GM21423 (cell line): Measurements from ENCODE around the gene FASTKD1.
"Not testable (repeated sequence)": the region's sequence is repeated elsewhere in the genome, so short reads cannot be mapped to it uniquely, and the experiment has no call there.

Experiments
- ATAC-seq: cut with Tn5 transposase; IDR thresholded peaks from one replicate; pipeline ENCODE4 v1.9.1; 2021; ENCODE audit warnings: mild to moderate bottlenecking, moderate library complexity; ENCODE audit not compliant: unreplicated experiment

Gene FASTKD1

DNA sequence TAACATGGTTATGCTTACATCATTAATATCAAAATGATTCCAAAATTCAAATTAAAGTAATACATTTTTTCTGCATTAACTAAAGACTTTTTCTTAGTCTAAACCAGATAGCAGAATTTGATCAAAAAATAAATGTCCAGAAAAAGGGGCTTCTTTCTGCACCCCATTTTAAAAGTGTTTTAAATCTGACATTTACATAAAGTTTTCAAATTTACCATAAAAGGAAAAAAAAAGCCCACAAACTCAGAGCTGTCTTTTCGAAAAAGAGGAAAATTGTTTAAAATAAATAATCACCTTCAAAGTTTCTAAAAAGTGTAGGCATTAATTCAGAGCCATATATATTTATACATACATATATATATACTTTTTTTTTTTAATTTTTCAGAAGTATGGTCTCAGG, 1.5 kb downstream of the FASTKD1 start:
- no peak for ATAC-seq

DNA sequence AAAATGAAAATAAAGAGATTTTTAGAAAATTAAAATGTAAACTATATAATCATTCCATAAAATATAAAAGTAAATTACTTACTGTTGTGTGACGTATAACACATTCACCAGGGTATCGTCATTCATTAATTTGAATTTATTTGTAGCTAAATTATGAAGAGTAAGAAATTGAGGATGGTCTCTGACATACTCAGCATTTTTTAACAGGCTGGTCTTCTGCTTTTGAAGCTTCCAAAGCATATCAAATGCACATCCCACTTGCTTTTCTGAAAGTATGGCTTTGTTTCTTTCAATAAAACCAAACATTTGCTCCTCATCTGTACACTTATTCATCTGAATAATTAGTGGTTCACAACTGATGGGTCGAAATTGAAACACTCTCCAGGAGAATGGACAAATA, 2.1 kb downstream of the FASTKD1 start:
- ATAC-seq, result no peak

DNA sequence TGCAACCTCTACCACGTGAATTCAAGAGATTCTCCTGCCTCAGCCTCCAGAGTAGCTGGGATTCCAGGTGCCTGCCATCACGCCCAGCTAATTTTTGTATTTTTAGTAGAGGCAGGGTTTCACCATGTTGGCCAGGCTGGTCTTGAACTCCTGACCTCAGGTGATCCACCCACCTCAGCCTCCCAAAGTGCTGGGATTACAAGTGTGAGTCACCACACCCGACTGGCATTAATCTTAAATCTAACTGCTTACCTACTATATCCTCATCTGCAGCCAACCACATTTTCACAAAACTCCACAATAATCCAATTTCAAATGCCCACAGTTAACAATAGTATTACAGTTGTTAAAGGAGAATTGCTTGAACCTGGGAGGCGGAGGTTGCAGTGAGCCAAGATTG, 2.9 kb downstream of the FASTKD1 start:
- ATAC-seq, result not testable (repeated sequence)

DNA sequence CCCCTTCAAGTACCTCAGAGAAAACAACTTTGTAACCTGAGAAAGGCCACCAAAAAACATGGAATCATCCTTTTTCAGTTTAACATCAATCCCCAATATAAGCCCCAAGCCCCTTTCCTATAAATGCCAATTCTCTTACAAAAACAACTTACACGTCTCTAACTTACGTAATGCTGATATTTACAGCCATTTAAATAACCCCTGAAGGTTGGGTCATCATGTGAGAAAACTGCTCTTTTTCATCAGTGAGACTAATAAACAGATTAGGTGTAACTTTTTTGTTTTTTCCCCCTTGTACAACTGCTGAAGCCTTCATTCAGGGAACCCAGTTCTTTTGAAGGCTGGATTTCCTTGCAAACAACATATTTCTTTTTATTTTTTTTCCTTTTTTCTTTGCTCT, 3.7 kb downstream of the FASTKD1 start:
- no peak for ATAC-seq

DNA sequence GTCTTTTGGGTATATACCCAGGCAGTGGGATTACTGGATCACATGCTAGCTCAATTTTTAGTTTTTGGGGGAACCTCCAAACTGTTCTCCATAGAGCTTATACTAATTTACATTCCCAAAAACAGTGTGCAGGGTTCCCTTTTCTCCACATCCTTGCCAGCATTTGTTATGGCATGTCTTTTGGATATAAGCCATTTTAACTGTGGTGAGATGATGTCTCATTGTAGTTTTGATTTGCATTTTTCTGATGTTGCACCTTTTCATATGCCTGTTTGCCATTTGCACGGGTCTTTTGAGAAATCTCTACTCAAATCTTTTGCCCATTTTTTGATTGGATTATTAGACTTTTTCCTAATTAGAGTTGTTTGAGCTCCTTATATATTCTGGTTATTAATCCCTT, 8.0 kb downstream of the FASTKD1 start:
- no peak for ATAC-seq

DNA sequence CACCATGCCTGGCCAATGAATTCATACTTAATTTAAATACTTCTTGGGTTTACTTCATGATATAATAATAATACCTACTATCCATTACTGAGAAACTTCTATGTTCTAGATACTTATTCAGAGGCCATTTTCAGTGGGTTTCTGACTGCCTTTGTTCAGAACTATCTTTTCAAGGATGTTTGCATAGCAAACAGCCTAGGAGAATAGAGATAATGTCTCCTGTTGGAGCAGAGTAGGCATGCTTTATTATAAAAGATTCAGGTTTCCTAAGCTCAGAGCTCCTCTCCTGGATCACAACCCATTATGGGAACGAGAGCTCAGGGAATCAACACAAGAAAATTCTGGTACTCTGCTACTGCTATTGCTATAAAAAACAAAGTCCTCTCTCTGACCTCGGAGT, 11.1 kb downstream of the FASTKD1 start:
- no peak for ATAC-seq

DNA sequence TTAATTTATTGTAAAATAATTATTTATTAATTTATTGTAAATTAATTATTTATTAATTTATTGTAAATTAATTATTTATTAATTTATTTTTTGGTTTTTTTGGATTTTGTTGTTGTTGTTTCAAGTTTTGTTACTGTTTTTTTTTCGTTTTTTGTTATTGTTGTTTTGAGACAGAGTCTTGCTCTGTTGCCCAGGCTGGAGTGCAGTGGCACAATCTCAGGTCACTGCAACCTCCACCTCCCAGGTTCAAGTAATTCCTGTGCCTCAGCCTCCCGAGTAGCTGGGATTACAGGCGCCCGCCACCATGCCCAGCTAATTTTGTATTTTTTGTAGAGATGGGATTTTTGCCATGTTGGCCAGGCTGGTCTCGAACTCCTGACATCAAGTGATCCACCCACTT, 11.6 kb downstream of the FASTKD1 start:
- not testable (repeated sequence) for ATAC-seq

DNA sequence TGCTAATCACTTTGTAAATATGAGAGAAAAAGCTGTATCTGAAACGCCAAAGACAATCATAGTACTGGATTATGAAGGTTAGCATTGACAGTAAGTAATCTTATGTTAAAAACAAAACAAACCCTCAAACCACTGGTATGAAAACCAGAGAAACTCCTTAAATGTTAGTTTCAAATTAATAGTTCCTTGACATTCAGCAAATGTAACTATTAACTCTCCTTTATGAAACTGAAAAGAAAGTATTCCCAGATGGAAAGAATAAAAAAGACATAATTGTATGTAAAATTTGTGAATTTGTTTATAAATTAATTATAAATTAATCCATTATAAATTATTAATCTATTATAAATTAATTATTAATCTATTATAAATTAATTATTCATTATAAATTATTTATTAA, 12.3 kb downstream of the FASTKD1 start:
- ATAC-seq, result no peak

DNA sequence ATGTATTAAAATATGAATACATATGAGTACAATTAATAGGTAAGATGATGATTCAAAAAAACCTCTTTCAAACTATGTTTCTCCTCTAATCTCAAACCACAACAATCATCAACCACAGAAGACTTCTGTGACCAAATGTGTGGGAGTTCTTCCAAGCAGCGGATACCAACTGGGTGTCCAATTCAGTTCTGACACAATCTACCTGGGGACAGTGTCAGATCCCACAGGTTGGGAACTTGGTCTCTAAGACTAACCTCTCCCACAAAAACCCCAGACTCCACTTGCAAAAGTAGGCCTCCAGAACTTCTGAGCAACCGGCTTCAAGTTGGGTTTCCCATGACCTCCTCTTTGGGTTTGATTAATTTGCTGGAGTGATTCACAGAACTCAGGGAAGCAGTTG, 26.9 kb downstream of the FASTKD1 start:
- ATAC-seq, result no peak

DNA sequence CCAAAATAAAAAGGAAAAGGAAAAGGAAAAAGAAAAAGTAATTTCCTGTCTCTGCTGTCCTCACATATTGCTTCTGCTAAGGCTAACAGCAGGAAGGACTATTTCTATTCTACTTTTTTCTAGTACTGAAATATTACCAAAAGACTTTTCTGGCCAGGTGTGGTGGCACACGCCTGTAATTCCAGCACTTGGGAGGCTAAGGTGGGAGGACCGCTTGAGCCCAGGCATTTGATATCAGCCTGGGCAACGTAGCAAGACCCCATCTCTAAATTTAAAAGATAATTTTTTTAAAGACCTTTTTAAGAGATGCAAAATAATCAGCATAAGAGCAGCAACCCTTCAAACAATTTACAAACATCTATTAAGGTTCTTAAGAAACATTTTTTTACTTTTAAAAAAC, 31.2 kb downstream of the FASTKD1 start:
- ATAC-seq, result no peak

DNA sequence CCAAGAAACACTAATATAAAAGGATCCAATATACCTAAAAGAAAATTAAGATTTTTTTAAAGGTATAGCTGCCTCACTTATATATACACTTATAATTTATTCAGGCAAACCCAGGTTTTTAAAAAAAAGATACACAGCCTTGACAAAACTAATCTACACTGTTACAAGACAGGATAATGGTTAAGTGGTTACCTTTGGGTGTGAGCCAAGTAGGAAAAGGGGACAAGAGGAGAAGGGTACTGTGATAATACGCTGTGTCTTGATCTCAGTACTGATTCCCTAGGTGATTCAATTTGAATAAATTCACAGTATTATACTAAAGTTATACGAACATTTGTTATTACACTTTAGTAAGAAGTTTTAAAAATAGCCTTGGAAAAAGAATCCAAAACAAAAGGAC, 33.5 kb downstream of the FASTKD1 start:
- no peak for ATAC-seq

DNA sequence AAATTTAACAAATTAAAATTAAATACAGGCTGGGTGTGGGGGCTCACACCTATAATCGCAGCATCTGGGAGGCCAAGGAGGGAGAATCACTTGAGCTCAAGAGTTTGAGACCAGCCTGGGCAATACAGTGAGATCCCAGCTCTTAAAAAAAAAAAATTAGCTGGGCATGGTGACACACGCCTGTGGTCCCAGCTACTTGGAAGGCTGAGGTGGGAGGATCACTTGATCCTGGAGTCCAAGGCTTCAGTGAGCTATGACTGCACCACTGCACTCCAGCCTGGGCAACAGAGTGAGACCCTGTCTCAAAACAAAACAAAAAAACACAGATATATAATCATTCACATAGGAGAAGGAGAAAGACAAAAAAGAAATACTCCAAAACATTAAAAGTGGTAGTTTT, 34.2 kb downstream of the FASTKD1 start:
- not testable (repeated sequence) for ATAC-seq

DNA sequence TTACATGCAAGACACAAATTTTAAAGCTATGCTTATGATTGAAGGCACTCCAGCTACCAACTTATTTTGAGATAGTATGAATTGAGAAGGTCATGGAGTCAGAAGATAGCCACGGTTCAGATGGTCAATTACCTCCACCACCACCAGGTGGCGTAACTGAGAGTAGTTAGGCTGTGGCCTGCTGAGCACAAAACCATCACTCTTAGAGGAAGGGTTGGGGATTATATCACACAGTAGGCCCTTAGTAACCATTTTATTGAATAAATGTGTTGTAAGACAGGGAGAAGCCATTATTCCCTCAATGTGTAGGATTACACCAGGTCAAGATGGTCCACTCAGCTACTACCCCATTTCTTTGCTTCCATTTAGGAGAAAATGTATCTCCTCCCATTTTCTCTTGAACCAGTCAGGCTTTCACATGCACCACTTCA, 45.4 kb downstream of the FASTKD1 start:
- ATAC-seq, result peak; percentile 90

DNA sequence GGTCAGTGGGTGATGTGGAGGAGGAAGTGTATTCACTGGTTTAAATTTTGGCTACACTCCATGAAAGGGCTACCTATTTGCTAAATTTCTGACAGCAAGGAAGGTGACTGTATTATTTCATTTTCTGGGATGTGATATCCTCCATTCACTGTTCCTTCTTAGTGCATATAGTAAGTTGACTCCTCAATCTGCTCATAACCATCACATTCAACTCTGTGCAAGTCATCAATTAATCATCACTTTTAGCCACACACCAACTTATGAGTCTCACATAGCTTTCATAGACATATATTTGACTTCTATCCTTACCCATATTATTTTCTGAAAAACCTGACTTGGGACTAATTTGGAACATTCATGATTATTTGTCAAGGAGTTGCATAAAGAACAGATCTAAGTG, 47.2 kb downstream of the FASTKD1 start:
- no peak for ATAC-seq

DNA sequence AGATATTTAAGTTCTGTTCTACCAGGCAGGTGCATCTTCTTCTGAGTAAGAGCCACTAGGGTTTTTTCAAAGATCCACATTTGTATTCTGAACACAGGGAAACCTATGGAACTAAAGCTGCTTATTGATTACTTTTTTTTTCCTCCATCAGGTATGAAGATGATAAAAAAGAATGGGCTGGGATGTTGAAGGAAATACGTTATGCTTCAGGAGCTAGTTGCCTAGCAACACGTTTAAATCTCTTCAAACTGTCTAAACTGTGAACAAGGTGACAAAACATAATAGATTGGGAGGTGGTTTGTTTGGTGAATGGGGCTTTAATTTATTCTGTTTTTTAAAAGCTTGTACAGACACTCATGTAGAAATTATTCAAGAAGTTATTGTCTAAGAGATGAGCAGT, 48.2 kb downstream of the FASTKD1 start:
- no peak for ATAC-seq

DNA sequence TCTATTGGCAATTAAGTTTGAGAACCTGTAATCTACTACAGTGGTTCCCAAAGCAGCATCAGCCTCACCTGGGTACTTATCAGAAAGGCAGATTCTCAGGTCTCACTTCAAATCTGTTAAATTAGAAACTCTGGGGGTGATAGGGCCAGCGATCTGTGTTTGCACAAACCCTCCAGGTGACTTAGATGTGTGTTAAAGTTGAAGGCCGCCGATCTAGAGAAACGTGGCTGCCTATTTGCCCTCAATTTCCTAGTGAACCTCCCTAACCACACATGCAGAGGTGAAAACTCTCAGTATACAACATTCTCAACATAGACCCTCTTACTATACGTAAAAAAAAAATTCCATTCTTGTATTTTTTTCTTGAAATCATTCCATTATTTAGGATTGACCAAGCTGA, 50.0 kb downstream of the FASTKD1 start:
- no peak for ATAC-seq

DNA sequence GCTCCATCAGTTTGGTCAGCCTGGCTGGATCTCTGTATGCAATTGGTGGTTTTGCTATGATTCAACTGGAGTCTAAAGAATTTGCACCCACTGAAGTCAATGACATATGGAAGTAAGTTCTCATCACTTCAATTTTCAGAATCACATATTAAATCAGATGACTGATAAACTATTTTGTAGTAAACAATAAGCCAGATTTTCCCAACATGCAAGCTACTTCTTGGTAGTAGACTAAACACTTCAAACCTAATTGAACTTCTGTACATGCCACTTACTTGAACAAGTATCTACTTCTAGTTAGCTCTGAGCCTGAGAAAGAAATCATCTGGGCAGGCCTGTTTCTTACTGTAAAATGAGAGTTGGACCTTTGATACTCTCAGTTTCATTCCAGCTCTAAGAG, 52.8 kb downstream of the FASTKD1 start:
- ATAC-seq, result no peak

DNA sequence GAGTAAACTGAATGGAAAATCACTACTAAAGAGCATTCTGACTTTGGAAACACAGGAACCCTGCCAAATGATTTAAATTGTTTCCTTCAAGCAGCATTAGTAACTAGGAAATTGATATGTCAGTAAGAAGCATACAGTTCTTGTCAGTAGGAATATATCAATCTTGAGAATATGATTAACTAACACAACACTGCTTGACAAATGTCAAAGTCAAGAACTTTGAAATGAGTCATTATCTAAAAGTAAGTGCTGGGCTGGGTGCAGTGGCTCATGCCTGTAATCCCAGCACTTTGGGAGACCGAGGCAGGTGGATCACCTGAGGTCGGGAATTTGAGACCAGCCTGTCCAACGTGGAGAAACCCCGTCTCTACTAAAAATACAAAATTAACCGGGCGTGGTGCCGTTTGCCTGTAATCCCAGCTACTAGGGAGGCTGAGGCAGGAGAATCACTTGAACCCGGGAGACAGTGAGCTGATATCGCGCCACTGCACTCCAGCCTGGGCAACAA, 57.1 kb downstream of the FASTKD1 start:
- ATAC-seq, result not testable (repeated sequence)

DNA sequence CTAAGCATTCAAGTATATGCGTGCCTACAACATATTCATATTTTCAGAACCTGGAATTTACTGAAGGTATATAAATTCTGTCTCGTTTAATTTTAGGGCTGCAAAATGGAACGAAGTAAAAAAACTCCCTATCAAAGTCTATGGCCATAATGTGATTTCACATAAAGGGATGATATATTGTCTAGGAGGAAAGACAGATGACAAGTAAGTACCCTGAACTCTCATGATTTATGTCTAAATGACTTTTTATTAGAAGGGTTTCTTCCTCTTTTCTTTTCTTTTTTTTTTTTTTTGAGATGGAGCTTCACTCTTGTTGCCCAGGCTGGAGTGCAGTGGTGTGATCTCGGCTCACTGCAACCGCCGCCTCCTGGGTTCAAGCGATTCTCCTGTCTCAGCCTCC, 58.9 kb downstream of the FASTKD1 start:
- not testable (repeated sequence) for ATAC-seq

DNA sequence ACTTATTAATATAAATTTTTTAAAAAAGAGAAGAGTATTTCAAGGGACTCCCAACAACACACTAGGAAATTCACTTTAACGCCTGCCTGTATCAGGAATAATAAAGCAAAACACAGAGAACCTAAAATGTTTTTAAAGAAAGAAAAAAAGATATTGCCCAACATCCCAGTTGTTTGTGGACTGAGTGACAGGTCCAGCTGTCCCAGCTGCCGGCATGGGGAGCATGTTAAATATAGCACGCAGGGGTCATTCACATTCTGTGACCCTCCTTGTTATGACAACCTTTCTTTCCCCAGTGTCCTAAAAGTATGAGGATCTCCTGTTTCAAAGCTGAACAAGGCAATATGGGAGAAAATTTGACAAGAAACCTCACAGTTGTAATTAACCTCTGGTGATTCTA, 59.7 kb downstream of the FASTKD1 start:
- no peak for ATAC-seq

DNA sequence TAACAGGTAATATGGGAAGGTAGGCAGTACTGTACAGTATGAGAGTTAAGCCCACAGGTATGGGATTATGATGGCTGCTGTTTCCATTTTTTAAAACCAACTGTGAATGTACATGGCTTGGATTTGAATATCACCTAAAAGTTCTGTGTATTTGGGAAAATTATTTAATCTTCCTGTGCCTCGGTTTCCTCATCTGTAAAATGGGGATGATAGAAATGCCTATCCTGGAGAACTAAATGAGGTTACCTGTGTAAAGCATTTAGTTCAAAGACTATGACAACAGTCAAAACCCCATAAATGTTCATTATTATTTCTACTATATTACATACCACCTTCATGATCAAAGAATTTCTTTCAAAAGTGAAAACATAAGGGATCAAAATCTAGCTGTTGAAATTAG, 60.6 kb downstream of the FASTKD1 start:
- no peak for ATAC-seq

DNA sequence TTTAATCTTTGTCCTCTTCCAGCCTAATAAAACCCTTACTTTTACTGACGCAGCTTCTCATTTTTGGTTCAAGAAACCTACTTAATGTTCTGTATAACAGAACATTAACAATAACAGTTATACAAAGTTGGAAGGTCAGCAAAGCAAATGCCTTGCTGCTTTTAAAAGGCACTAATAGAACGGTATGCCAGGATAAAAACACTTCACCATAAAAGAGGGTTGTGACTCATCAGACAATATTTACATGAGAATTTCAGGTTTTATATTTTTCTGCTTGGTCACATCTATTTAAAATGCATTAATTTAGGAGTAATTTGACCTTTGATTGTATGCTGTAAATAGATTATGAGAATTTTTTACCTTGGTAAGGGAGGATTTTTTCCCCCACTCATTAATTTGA, 61.1 kb downstream of the FASTKD1 start:
- no peak for ATAC-seq

DNA sequence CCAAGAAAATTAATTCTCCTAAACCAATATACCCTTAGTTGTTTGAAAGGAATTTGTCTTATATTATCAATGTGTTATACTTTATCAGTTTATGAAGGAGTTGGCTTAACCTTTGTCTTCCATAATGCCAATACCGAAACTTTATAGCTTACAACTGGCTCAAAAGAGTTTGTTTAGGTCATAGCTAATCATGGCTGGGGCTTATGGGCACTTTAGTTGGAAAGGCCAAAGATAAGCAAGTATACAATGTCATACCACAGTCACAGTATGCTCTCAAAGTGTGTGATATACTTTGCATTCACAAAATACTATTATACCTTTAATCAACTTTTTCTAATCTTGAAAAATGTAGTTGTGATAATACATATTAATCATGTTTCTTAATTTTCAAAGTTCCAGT, 61.8 kb downstream of the FASTKD1 start:
- no peak for ATAC-seq

DNA sequence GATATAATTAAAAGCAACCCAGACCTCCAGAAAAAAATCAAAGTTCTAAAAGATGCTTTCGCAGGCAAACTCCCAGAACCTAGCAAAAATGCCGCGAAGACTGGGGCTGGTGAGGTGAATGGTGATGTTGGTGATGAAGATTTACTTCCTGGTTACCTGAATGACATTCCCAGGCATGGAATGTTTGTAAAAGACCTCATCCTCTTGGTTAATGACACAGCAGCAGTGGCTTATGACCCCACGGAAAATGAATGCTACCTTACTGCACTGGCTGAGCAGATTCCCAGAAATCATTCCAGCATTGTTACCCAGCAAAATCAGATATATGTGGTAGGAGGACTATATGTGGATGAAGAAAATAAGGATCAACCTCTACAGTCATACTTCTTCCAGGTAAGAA, 63.2 kb downstream of the FASTKD1 start:
- no peak for ATAC-seq
